ENCODE measurements around the gene RNASEH2C. TPM values are rescaled to one million over a fixed set of nuclear protein-coding genes. Genes with fewer than 3 reads are reported as not detected.
A peak's percentile ranks its signal among the peaks of the same experiment; 100 is the strongest.
"Not testable (repeated sequence)": the region's sequence is repeated elsewhere in the genome, so short reads cannot be mapped to it uniquely, and the experiment has no call there.

The RNASEH2C gene
- total RNA-seq, 1 donor from 2014 or later = 44.0 TPM

- Mint-ChIP-seq H3K27ac (no peak overlapping the region), H3K4me3 (ENCODE audit: low read depth) (no peak overlapping the region), H3K27me3 (peaks cover 17% of the 10 kb centered on the region), H3K9me3 (ENCODE audit: low read depth) (peaks cover 10% of the 10 kb centered on the region), H3K36me3 (ENCODE audit: insufficient read depth) (no peaks in the 10 kb centered on the region), H3K4me1 (ENCODE audit: low read depth) (no peaks in the 10 kb centered on the region)
- DNase-seq (ENCODE audit: low spot score, unreplicated experiment) = no peak
- TF ChIP-seq CTCF (IDR thresholded peaks at IDR 0.05; ENCODE audit: unreplicated experiment) = no peak
Measured at GRCh38 chr11:65698205-65698604, 22.4 kb downstream of the RNASEH2C start.

GRCh38 chr11:65696802-65697552 lies 23.6 kb downstream of the RNASEH2C start:
- DNase-seq (ENCODE audit: low spot score, unreplicated experiment) = no peak
- H3K9me3 Mint-ChIP-seq (ENCODE audit: low read depth) = peaks cover 10% of the 10 kb centered on the region
- H3K4me1 Mint-ChIP-seq (ENCODE audit: low read depth) = peaks cover 5% of the 10 kb centered on the region
- no peak for TF ChIP-seq CTCF (IDR thresholded peaks at IDR 0.05; ENCODE audit: unreplicated experiment)
- H3K4me3 Mint-ChIP-seq (ENCODE audit: low read depth) = no peak overlapping the region
- H3K36me3 Mint-ChIP-seq (ENCODE audit: insufficient read depth) = no peaks in the 10 kb centered on the region
- H3K27ac Mint-ChIP-seq = no peak overlapping the region
- peaks cover 11% of the 10 kb centered on the region for H3K27me3 Mint-ChIP-seq

GRCh38 chr11:65695459-65696241 lies 24.9 kb downstream of the RNASEH2C start:
- TF ChIP-seq CTCF (IDR thresholded peaks at IDR 0.05; ENCODE audit: unreplicated experiment) = no peak
- Mint-ChIP-seq H3K4me3 (ENCODE audit: low read depth) (no peak overlapping the region), H3K27me3 (peaks cover 11% of the 10 kb centered on the region), H3K9me3 (ENCODE audit: low read depth) (peaks cover 6% of the 10 kb centered on the region), H3K36me3 (ENCODE audit: insufficient read depth) (no peaks in the 10 kb centered on the region), H3K4me1 (ENCODE audit: low read depth) (peaks cover 5% of the 10 kb centered on the region), H3K27ac (no peak overlapping the region)
- no peak for DNase-seq (ENCODE audit: low spot score, unreplicated experiment)

- Mint-ChIP-seq H3K4me3 (ENCODE audit: low read depth) (no peak overlapping the region), H3K36me3 (ENCODE audit: insufficient read depth) (no peaks in the 10 kb centered on the region), H3K9me3 (ENCODE audit: low read depth) (no peaks in the 10 kb centered on the region), H3K27me3 (peaks cover 3% of the 10 kb centered on the region), H3K4me1 (ENCODE audit: low read depth) (peaks cover 7% of the 10 kb centered on the region), H3K27ac (peak overlapping the region; percentile 91)
- no peak for TF ChIP-seq CTCF (IDR thresholded peaks at IDR 0.05; ENCODE audit: unreplicated experiment)
- DNase-seq (ENCODE audit: low spot score, unreplicated experiment) = no peak
Measured at GRCh38 chr11:65692367-65692766, 28.2 kb downstream of the RNASEH2C start.

GRCh38 chr11:65691847-65692246 lies 28.8 kb downstream of the RNASEH2C start:
- H3K36me3 Mint-ChIP-seq (ENCODE audit: insufficient read depth); H3K9me3 Mint-ChIP-seq (ENCODE audit: low read depth); H3K27me3 Mint-ChIP-seq; H3K27ac Mint-ChIP-seq; DNase-seq (ENCODE audit: low spot score, unreplicated experiment); H3K4me3 Mint-ChIP-seq (ENCODE audit: low read depth); H3K4me1 Mint-ChIP-seq (ENCODE audit: low read depth): not testable (repeated sequence)
